ENCODE results near the gene MBD5. TPM values are rescaled to one million over a fixed set of nuclear protein-coding genes. Genes with fewer than 3 reads are reported as not detected.

The MBD5 gene
- total RNA-seq, 2 donors from 2014 or later: 38.2 to 44.7 TPM

GRCh38 chr2:148179724-148180123, 158.8 kb downstream of the MBD5 start:
- TF ChIP-seq POLR2AphosphoS5 (IDR thresholded peaks at IDR 0.05) (no peak), POLR2A (IDR thresholded peaks at IDR 0.05) (no peak)
- TF ChIP-seq, protein P1, sequence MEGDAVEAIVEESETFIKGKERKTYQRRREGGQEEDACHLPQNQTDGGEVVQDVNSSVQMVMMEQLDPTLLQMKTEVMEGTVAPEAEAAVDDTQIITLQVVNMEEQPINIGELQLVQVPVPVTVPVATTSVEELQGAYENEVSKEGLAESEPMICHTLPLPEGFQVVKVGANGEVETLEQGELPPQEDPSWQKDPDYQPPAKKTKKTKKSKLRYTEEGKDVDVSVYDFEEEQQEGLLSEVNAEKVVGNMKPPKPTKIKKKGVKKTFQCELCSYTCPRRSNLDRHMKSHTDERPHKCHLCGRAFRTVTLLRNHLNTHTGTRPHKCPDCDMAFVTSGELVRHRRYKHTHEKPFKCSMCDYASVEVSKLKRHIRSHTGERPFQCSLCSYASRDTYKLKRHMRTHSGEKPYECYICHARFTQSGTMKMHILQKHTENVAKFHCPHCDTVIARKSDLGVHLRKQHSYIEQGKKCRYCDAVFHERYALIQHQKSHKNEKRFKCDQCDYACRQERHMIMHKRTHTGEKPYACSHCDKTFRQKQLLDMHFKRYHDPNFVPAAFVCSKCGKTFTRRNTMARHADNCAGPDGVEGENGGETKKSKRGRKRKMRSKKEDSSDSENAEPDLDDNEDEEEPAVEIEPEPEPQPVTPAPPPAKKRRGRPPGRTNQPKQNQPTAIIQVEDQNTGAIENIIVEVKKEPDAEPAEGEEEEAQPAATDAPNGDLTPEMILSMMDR (IDR thresholded peaks at IDR 0.05): no peak
- no peaks in the 10 kb centered on the region for H3K4me1 ChIP-seq (replicated peaks)
- intact Hi-C loops (cut with DNase I): no loop called here
- H3K27me3 ChIP-seq (replicated peaks; ENCODE audit: insufficient read depth): no peaks in the 10 kb centered on the region
- H3K27ac ChIP-seq: no peak overlapping the region
- H3K4me3 ChIP-seq: no peak overlapping the region
- H3K9me3 ChIP-seq: no peaks in the 10 kb centered on the region
- H3K36me3 ChIP-seq: no peaks in the 10 kb centered on the region
- no peak for DNase-seq (ENCODE audit: low spot score)
- 81% methylated on average over 1 of the region's 1 CpG for WGBS

- no peak for DNase-seq (ENCODE audit: low spot score)
- Histone ChIP-seq H3K27ac (no peak overlapping the region), H3K27me3 (replicated peaks; ENCODE audit: insufficient read depth) (no peaks in the 10 kb centered on the region), H3K36me3 (no peaks in the 10 kb centered on the region), H3K4me3 (no peak overlapping the region), H3K4me1 (replicated peaks) (no peaks in the 10 kb centered on the region), H3K9me3 (no peaks in the 10 kb centered on the region)
- no peak for TF ChIP-seq POLR2AphosphoS5 (IDR thresholded peaks at IDR 0.05)
- 100% methylated on average over 1 of the region's 1 CpG for WGBS
- intact Hi-C loops (cut with DNase I): no loop called here
These were observed 164.1 kb downstream of the MBD5 start for GRCh38 chr2:148184976-148185375.

DNA sequence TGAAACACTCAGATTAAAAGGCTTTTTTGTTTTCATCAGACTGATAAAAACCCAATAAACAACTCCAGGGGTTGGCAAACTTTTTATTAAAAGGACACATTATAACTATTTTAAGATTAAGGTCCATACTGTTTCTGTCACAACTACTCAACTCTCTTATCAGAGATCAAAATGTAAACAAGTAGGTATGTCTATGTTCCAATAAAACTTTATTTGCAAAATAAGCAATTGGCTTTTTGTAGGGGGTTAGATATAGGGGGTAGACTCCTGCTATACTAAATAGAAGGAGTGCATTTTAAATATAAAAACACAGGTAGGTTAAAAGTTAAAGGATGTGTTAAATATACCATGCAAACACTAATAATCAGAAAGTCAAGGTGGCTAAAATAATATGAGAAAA, 174.0 kb downstream of the MBD5 start:
- TF ChIP-seq POLR2A (IDR thresholded peaks at IDR 0.05): no peak
- H3K27me3 ChIP-seq (replicated peaks; ENCODE audit: insufficient read depth): no peaks in the 10 kb centered on the region
- H3K9me3 ChIP-seq: no peaks in the 10 kb centered on the region
- intact Hi-C loops (cut with DNase I): no loop called here
- no peak overlapping the region for H3K4me3 ChIP-seq
- DNase-seq (ENCODE audit: low spot score): no peak
- no peaks in the 10 kb centered on the region for H3K4me1 ChIP-seq (replicated peaks)
- H3K36me3 ChIP-seq: no peaks in the 10 kb centered on the region
- H3K27ac ChIP-seq: no peak overlapping the region

DNA sequence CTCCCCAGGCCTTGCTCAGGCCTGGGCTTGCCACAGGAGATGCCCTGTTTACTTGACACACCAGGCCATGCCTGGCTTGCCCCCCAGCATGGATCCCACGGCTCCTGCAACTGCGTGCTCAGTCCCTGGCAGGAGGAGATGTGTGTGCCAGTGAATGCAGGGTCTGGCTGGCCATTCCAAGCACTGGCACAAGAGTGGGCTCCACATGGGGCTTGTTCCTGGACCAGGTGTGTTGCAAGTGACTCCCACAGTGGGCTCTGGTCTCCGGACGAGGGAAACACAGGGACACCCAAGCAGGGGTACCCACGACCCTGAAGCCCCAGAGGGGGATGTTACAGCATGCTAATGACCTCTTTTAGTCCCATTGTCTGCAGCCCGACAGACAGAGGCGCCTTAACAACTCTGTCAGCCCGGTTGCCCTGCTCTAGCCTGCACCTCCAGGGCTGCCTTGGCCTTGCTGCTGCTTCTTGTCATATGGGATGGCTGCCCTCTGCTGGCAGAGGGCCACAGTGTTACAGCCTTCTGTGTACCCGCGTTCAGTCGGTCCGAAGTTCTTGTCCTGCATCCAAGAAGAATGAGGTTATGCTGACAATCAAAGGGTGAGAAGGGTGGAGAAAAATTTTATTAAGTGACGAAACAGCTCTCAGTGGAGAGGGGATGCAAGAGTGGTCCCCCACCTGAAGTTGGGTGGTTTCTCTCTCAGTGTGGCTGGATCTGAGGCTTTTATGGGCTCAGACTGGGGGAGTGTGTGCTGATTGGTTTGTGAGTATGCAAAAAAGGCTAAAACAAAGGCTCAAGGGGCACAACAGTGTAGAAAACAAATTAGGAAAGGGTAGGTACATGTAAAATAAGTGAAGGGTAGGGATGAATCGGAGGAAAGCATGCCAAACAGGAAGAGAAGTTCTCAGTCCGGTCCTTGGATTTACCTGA, 180.4 kb downstream of the MBD5 start:
- intact Hi-C loops (cut with DNase I): loop anchor here (5.0 kb wide), 1 partner anchor 209 kb away; no protein-coding TSS in a partner anchor
- TF ChIP-seq POLR2A (IDR thresholded peaks at IDR 0.05) (no peak), POLR2AphosphoS5 (IDR thresholded peaks at IDR 0.05) (no peak)
- TF ChIP-seq, protein P1 (IDR thresholded peaks at IDR 0.05): no peak
- Histone ChIP-seq H3K4me1 (replicated peaks) (no peaks in the 10 kb centered on the region), H3K4me3 (no peak overlapping the region), H3K27me3 (replicated peaks; ENCODE audit: insufficient read depth) (no peaks in the 10 kb centered on the region), H3K27ac (no peak overlapping the region), H3K36me3 (no peaks in the 10 kb centered on the region), H3K9me3 (no peaks in the 10 kb centered on the region)
- peak; percentile 5 for DNase-seq (ENCODE audit: low spot score)
- 86% methylated on average over 15 of the region's 15 CpGs for WGBS

DNA sequence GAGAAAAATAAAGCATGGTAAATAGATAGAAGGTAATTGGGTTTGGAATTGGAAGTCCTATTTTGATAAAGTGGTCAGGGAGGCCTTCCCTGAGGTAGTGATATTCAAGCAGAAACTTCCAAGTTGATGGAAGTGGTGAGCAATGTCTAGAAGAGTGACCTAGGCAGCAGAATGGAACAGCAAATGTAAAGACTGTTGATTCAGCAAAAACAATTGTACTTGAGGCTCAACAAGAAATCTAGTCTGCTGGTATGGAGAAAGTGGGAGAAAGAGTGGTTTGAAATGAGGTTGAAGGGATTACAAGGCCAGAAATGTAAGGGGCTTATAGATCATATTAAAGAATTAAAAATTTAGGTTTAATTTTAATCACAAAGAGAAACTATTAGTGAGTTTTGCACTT, 181.3 kb downstream of the MBD5 start:
- no peak overlapping the region for H3K27ac ChIP-seq
- intact Hi-C loops (cut with DNase I): loop anchor here (5.0 kb wide), 1 partner anchor 210 kb away; no protein-coding TSS in a partner anchor

More for the DNA sequence above, 181.3 kb downstream of the MBD5 start:
- no peaks in the 10 kb centered on the region for H3K36me3 ChIP-seq
- no peak for DNase-seq (ENCODE audit: low spot score)
- TF ChIP-seq, protein P1 (IDR thresholded peaks at IDR 0.05): no peak
- TF ChIP-seq POLR2A (IDR thresholded peaks at IDR 0.05): no peak
- no peak for TF ChIP-seq POLR2AphosphoS5 (IDR thresholded peaks at IDR 0.05)
- no peak overlapping the region for H3K4me3 ChIP-seq
- H3K27me3 ChIP-seq (replicated peaks; ENCODE audit: insufficient read depth): no peaks in the 10 kb centered on the region
- H3K9me3 ChIP-seq: no peaks in the 10 kb centered on the region
- no peaks in the 10 kb centered on the region for H3K4me1 ChIP-seq (replicated peaks)

Data from prostate gland (tissue), 2 donors.